Kidney epithelial cell (primary cell): ENCODE results near the gene GRIA2. TPM values are rescaled to one million over a fixed set of nuclear protein-coding genes. Genes with fewer than 3 reads are reported as not detected.

Experiments used
- DNase-seq: peaks from one replicate; pipeline ENCODE4 v3.0.0-alpha.2; 2010; ENCODE audit warnings: low read depth
- H3K27me3 ChIP-seq: 2 replicates; pipeline ENCODE4 v1.6.0; 2011; ENCODE audit warnings: low read length; ENCODE audit not compliant: control insufficient read depth, insufficient read depth
- H3K36me3 ChIP-seq: 2 replicates; pipeline ENCODE4 v1.5.1; 2011; ENCODE audit warnings: low read length; ENCODE audit not compliant: control insufficient read depth, insufficient read depth
- H3K4me3 ChIP-seq: 2 replicates; pipeline ENCODE4 v1.5.1; 2011; ENCODE audit warnings: low read depth, mild to moderate bottlenecking, control low read depth, low read length
- total RNA-seq: library from RNA; depleted of rRNA; stranded (reverse); fragments of >200 nt; gene quantifications from 2 replicates; pipeline ENCODE4 v1.2.3, GENCODE V29; 2015
- TF ChIP-seq, protein P1 (sequence below): IDR thresholded peaks from 2 replicates; pipeline ENCODE4 v1.5.1; 2011; ENCODE audit warnings: mild to moderate bottlenecking, moderate library complexity, low read length, control low read depth, inconsistent platforms; ENCODE audit not compliant: insufficient read depth, poor library complexity, severe bottlenecking

Gene GRIA2
- total RNA-seq, 1 donor from 2014 or later = not detected

GRCh38 chr4:157303471-157303960, 83.0 kb downstream of the GRIA2 start:
- Histone ChIP-seq H3K27me3 (no peaks in the 10 kb centered on the region), H3K36me3 (no peaks in the 10 kb centered on the region), H3K4me3 (no peak overlapping the region)
- TF ChIP-seq, protein P1, sequence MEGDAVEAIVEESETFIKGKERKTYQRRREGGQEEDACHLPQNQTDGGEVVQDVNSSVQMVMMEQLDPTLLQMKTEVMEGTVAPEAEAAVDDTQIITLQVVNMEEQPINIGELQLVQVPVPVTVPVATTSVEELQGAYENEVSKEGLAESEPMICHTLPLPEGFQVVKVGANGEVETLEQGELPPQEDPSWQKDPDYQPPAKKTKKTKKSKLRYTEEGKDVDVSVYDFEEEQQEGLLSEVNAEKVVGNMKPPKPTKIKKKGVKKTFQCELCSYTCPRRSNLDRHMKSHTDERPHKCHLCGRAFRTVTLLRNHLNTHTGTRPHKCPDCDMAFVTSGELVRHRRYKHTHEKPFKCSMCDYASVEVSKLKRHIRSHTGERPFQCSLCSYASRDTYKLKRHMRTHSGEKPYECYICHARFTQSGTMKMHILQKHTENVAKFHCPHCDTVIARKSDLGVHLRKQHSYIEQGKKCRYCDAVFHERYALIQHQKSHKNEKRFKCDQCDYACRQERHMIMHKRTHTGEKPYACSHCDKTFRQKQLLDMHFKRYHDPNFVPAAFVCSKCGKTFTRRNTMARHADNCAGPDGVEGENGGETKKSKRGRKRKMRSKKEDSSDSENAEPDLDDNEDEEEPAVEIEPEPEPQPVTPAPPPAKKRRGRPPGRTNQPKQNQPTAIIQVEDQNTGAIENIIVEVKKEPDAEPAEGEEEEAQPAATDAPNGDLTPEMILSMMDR = no peak
- DNase-seq = no peak

DNA sequence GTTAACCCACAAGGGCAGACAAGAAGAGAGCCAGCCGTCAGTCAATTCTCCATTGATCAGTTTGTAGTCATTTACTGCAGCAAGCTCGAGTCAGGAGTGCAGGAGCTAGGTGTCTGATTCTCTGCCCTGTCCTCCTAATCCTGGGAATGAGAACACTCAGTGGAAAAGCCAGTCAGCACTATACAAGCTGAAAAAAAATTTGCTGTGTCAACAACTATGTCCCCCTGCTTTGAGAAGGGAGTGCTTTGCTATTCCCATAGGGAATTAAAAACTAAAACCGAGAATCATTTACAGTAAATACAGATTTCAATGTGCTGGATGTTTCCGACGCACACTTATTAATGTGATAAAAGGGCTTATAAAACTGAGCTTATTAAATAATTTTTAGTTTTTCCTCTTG, 84.2 kb downstream of the GRIA2 start:
- DNase-seq = no peak
- no peaks in the 10 kb centered on the region for H3K27me3 ChIP-seq
- TF ChIP-seq, protein P1 = no peak
- H3K4me3 ChIP-seq = no peak overlapping the region
- no peaks in the 10 kb centered on the region for H3K36me3 ChIP-seq

GRCh38 chr4:157312702-157313101, 92.2 kb downstream of the GRIA2 start:
- TF ChIP-seq, protein P1 = no peak
- no peaks in the 10 kb centered on the region for H3K36me3 ChIP-seq
- no peaks in the 10 kb centered on the region for H3K27me3 ChIP-seq
- H3K4me3 ChIP-seq = no peak overlapping the region
- DNase-seq = no peak

DNA sequence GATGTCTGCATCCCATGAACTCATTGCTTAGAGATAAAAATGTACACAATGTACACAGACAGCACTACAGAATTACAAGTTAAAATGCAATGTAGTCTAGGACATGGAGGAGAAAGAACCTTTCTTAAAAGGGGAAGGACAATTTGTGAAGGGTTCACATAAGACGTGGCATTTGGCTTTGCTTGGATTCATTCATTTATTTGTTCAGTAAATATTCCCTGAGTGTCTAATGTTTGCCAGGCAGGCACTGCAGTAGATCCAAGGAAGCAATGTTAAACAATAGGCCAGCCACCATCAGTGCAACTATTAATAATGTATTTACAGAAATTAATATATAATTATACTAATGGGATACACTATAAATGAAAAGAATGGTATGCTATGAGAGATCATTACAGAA, 94.4 kb downstream of the GRIA2 start:
- H3K36me3 ChIP-seq = no peaks in the 10 kb centered on the region
- no peak overlapping the region for H3K4me3 ChIP-seq
- DNase-seq = no peak
- TF ChIP-seq, protein P1 = no peak
- no peaks in the 10 kb centered on the region for H3K27me3 ChIP-seq

DNA sequence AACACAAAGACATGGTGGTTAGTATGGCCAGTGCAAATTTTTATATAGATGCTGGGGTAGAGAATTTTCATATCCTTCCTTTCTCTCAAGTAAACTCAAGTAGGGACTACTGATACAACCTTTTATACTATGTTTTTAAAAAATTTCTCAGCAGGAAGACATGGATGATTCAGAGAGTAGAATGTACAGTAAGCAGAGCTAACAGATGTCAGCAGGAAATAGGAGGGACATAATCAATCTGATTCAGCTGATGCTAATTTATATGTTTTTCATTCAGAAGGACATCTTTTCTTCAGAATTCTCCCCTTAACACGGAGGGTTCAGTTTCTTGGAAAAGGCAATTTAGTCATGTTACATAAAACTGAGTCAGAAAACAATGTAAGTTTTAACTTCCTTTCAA, 95.4 kb downstream of the GRIA2 start:
- H3K27me3 ChIP-seq = no peaks in the 10 kb centered on the region
- no peak overlapping the region for H3K4me3 ChIP-seq
- H3K36me3 ChIP-seq = no peaks in the 10 kb centered on the region
- TF ChIP-seq, protein P1 = no peak
- DNase-seq = no peak

DNA sequence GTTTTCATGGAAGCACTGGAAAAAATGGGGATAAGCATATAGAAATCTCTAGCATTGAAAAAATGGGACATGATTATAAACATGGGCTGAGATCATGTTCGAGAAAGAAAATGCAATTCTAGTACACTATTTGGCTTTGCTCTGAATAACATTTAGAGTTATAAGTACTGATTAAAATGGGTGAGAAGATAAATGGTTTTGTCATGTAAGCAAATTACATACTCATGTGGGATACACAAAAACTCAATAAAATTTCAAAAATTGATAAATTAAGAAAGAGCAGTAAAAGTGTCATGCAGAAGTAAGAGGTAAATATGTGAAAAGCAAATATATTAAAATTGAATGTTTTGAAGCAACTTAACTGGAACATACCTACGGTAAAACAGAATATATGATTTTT, 99.6 kb downstream of the GRIA2 start:
- TF ChIP-seq, protein P1 = no peak
- no peak overlapping the region for H3K4me3 ChIP-seq

More for the DNA sequence above, 99.6 kb downstream of the GRIA2 start:
- H3K36me3 ChIP-seq = no peaks in the 10 kb centered on the region
- H3K27me3 ChIP-seq = no peaks in the 10 kb centered on the region
- no peak for DNase-seq
